ENCODE results near the gene TECTA.

GRCh38 chr11:121086866-121087265, 14.2 kb upstream of the TECTA start:
- TF ChIP-seq CTCF (IDR thresholded peaks at IDR 0.05; ENCODE audit: borderline replicate concordance, extremely low read depth, low read length, poor library complexity, severe bottlenecking) (no peak), EZH2 (IDR thresholded peaks at IDR 0.05; ENCODE audit: borderline replicate concordance, low read depth, low read length, severe bottlenecking) (no peak)
